Trophoblast cell (in vitro differentiated cells and primary cell): ENCODE results near the gene SLC35A2.
A peak's percentile ranks its signal among the peaks of the same experiment; 100 is the strongest.

Source experiments
- DNase-seq, 2 donors: peaks; one replicate each; pipeline ENCODE4 v3.0.0-alpha.2; 2016
- H2AFZ ChIP-seq: 2 replicates; pipeline ENCODE4 v1.6.1; 2013; ENCODE audit warnings: low read length, moderate library complexity, mild to moderate bottlenecking; ENCODE audit not compliant: insufficient read depth, poor library complexity
- H2AK5ac ChIP-seq: 2 replicates; pipeline ENCODE4 v1.6.1; 2013; ENCODE audit warnings: mild to moderate bottlenecking, low read length
- H2BK120ac ChIP-seq: 2 replicates; pipeline ENCODE4 v1.6.1; 2013; ENCODE audit warnings: low read length, mild to moderate bottlenecking, moderate library complexity; ENCODE audit not compliant: insufficient read depth, poor library complexity
- H2BK12ac ChIP-seq: 2 replicates; pipeline ENCODE4 v1.6.1; 2013; ENCODE audit warnings: mild to moderate bottlenecking, low read length, moderate library complexity
- H2BK5ac ChIP-seq: 2 replicates; pipeline ENCODE4 v1.6.1; 2013; ENCODE audit warnings: low read length, low read depth, moderate library complexity, mild to moderate bottlenecking; ENCODE audit not compliant: poor library complexity
- H3K14ac ChIP-seq: 2 replicates; pipeline ENCODE4 v1.6.1; 2013; ENCODE audit warnings: mild to moderate bottlenecking, low read length
- H3K18ac ChIP-seq: 2 replicates; pipeline ENCODE4 v1.6.1; 2013; ENCODE audit warnings: mild to moderate bottlenecking, low read length
- H3K23ac ChIP-seq: 2 replicates; pipeline ENCODE4 v1.6.1; 2013; ENCODE audit warnings: low read length
- H3K27ac ChIP-seq: 2 replicates; pipeline ENCODE4 v1.5.1; 2013; ENCODE audit warnings: low read depth, mild to moderate bottlenecking, inconsistent platforms, low read length, moderate library complexity
- H3K27me3 ChIP-seq: 2 replicates; pipeline ENCODE4 v1.6.1; 2013; ENCODE audit warnings: inconsistent platforms, mild to moderate bottlenecking, low read length, moderate library complexity; ENCODE audit not compliant: insufficient read depth
- H3K36me3 ChIP-seq, 2 experiments: 1 replicate in 1 of 2; 2 replicates in 1 of 2; pipeline ENCODE4 v1.6.1; 2013; ENCODE audit warnings: low read length in 2 of 2, mild to moderate bottlenecking in 2 of 2, moderate library complexity in 1 of 2; ENCODE audit not compliant: insufficient read depth in 2 of 2, control insufficient read depth in 1 of 2
- H3K4ac ChIP-seq: 2 replicates; pipeline ENCODE4 v1.6.1; 2013; ENCODE audit warnings: low read depth, mild to moderate bottlenecking, low read length, moderate library complexity
- H3K4me1 ChIP-seq, 2 experiments: 1 replicate in 1 of 2; 2 replicates in 1 of 2; pipeline ENCODE4 v1.6.1; 2013; ENCODE audit warnings: low read length in 2 of 2, mild to moderate bottlenecking in 2 of 2, moderate library complexity in 1 of 2; ENCODE audit not compliant: insufficient read depth in 2 of 2, control insufficient read depth in 1 of 2
- H3K4me2 ChIP-seq: 2 replicates; pipeline ENCODE4 v1.6.1; 2013; ENCODE audit warnings: inconsistent platforms, mild to moderate bottlenecking, low read length, moderate library complexity
- H3K4me3 ChIP-seq: 2 replicates; pipeline ENCODE4 v1.5.1; 2013; ENCODE audit warnings: mild to moderate bottlenecking, low read depth, low read length, inconsistent platforms
- H3K79me1 ChIP-seq: one replicate; pipeline ENCODE4 v1.6.1; 2013; ENCODE audit warnings: low read length
- H3K79me2 ChIP-seq: 2 replicates; pipeline ENCODE4 v1.6.1; 2013; ENCODE audit warnings: low read length, mild to moderate bottlenecking; ENCODE audit not compliant: control insufficient read depth, insufficient read depth, poor library complexity
- H3K9ac ChIP-seq: 2 replicates; pipeline ENCODE4 v1.6.1; 2013; ENCODE audit warnings: mild to moderate bottlenecking, low read length
- H3K9me3 ChIP-seq: 2 replicates; pipeline ENCODE4 v1.6.1; 2013; ENCODE audit warnings: low read depth, mild to moderate bottlenecking, control low read depth, inconsistent platforms, low read length; ENCODE audit not compliant: insufficient read depth
- H4K12ac ChIP-seq: 2 replicates; pipeline ENCODE4 v1.6.1; 2013; ENCODE audit warnings: low read depth, mild to moderate bottlenecking, low read length, moderate library complexity
- H4K8ac ChIP-seq: 2 replicates; pipeline ENCODE4 v1.6.1; 2013; ENCODE audit warnings: low read depth, mild to moderate bottlenecking, low read length, moderate library complexity
- H4K91ac ChIP-seq: one replicate; pipeline ENCODE4 v1.6.1; 2013; ENCODE audit warnings: low read depth, mild to moderate bottlenecking, low read length, moderate library complexity
- WGBS: extraction: QIAGEN DNeasy Blood & Tissue Kit; methylation state at CpG from one replicate; pipeline ENCODE4 v1.1.7; 2013; ENCODE audit warnings: missing lambda C conversion rate; ENCODE audit not compliant: insufficient read length, insufficient coverage; ENCODE audit errors: extremely low coverage; 5-methylcytosine and 5-hydroxymethylcytosine counted together

The SLC35A2 gene

GRCh38 chrX:48893556-48894348, 17.7 kb downstream of the SLC35A2 start:
- H3K36me3 ChIP-seq: peaks cover 9 to 14% of the 10 kb centered on the region in 2 experiments
- no peak overlapping the region for H2BK12ac ChIP-seq
- no peak for DNase-seq
- no peak overlapping the region for H3K14ac ChIP-seq
- H3K23ac ChIP-seq: no peak overlapping the region
- H3K27ac ChIP-seq: no peak overlapping the region
- H3K4me2 ChIP-seq: no peak overlapping the region
- no peak overlapping the region for H2BK120ac ChIP-seq
- H3K4me3 ChIP-seq: no peak overlapping the region
- peaks cover 14% of the 10 kb centered on the region for H3K79me1 ChIP-seq
- no peak overlapping the region for H4K12ac ChIP-seq
- H3K27me3 ChIP-seq: no peaks in the 10 kb centered on the region
- no CpG with 5 or more reads among the region's 16 CpGs for WGBS
- H2AFZ ChIP-seq: no peak overlapping the region
- H3K79me2 ChIP-seq: peaks cover 5% of the 10 kb centered on the region
- H3K9ac ChIP-seq: no peak overlapping the region
- no peak overlapping the region for H2BK5ac ChIP-seq
- no peaks in the 10 kb centered on the region for H3K9me3 ChIP-seq
- no peak overlapping the region for H4K8ac ChIP-seq
- H2AK5ac ChIP-seq: no peak overlapping the region
- H4K91ac ChIP-seq: no peak overlapping the region
- H3K18ac ChIP-seq: no peak overlapping the region
- H3K4ac ChIP-seq: no peak overlapping the region
- H3K4me1 ChIP-seq: peaks cover 6 to 12% of the 10 kb centered on the region in 2 experiments

DNA sequence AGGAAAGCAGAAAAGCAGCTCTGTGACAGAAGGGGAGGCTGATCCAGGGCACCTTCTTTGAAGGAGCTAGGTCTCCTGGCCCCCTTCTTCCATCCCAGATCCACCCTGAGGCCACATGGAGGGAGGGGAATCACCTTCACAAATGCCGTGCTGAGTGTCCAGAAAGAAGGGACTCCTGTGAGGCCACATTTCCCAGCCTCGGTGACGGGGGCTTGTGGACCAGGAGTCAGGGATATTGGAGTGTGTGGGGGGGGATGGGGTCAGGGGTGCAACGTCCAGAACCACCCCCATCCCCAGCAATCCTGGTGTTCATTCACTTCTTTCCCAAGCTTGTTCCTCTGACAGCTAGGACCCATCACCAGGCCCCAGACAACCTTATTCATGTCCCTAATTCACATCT, 18.6 kb downstream of the SLC35A2 start:
- Histone ChIP-seq H2AK5ac (no peak overlapping the region), H3K18ac (no peak overlapping the region), H3K9me3 (no peaks in the 10 kb centered on the region), H3K4me1 (peaks cover 6 to 9% of the 10 kb centered on the region in 2 experiments), H3K79me2 (peaks cover 4% of the 10 kb centered on the region), H4K12ac (no peak overlapping the region), H3K27ac (no peak overlapping the region), H2BK120ac (no peak overlapping the region), H4K8ac (no peak overlapping the region), H3K4ac (no peak overlapping the region), H3K23ac (no peak overlapping the region), H3K9ac (no peak overlapping the region), H2BK5ac (no peak overlapping the region), H3K27me3 (no peaks in the 10 kb centered on the region), H3K14ac (no peak overlapping the region), H3K4me3 (no peak overlapping the region), H2BK12ac (no peak overlapping the region), H3K4me2 (no peak overlapping the region), H2AFZ (no peak overlapping the region), H3K79me1 (peaks cover 10% of the 10 kb centered on the region), H4K91ac (no peak overlapping the region), H3K36me3 (peaks cover 9 to 14% of the 10 kb centered on the region in 2 experiments)
- WGBS: no CpG with 5 or more reads among the region's 4 CpGs
- no peak for DNase-seq

DNA sequence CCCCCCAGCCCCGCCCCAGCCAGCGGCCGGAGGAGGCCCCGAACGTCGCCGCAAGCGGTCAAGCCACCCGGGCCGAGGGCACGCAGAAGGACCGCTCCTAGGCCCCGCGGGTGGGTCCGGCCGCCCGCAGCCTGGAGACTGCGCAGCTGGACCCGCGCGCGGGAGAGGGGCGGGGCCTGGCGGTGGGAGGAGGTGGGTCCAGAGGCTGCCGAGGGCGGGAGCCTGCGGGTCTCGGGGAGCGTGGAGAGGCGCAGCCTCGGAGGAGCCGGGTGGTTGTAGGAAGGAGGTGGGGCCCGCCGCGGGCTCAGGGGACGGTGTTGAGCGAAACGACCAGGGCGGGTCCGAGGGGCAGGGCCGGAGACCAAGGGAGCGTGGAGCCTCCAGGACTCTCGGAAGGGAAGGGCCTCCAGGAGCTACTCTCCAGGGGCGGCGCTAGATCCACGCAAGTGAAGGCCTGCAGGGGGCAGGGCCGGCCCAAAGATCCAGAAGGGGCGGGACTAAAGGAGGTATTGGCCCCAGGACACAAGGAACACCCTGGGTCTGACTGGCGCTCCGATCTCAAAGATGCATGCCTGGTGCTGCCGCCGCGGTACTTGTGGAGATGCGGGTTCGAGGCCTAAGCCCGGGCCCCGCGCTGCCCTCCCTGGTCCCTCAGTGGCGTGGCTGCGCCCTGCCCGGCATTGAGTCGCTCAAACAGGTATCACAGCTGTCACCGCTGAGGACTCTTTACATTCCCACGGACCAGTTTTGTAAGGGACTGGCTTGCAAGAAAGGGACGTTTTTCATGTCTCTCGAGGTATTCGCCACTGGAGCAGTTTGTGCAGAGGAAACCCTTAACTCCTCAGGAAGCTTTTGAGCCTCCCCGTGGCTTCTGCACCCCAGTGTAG, 19.8 kb downstream of the SLC35A2 start:
- peak overlapping the region; percentile 71 for H4K91ac ChIP-seq
- H3K14ac ChIP-seq: peak overlapping the region; percentile 45
- no peak overlapping the region for H3K4ac ChIP-seq
- peak overlapping the region; percentile 75 for H4K12ac ChIP-seq
- peak; percentile 87 to 88 for DNase-seq
- peak overlapping the region; percentile 21 for H2BK5ac ChIP-seq
- peak overlapping the region; percentile 77 for H4K8ac ChIP-seq
- H3K4me1 ChIP-seq: peaks cover 6 to 8% of the 10 kb centered on the region in 2 experiments
- no CpG with 5 or more reads among the region's 68 CpGs for WGBS
- no peak overlapping the region for H3K18ac ChIP-seq
- H3K9ac ChIP-seq: no peak overlapping the region
- H2BK12ac ChIP-seq: no peak overlapping the region
- H3K27ac ChIP-seq: peak overlapping the region; percentile 53
- no peaks in the 10 kb centered on the region for H3K79me2 ChIP-seq
- peak overlapping the region; percentile 45 for H2AFZ ChIP-seq
- peak overlapping the region; percentile 86 for H3K4me2 ChIP-seq
- peak overlapping the region; percentile 68 for H3K4me3 ChIP-seq
- H3K9me3 ChIP-seq: no peaks in the 10 kb centered on the region
- H3K23ac ChIP-seq: no peak overlapping the region
- H2BK120ac ChIP-seq: peak overlapping the region; percentile 30
- H3K36me3 ChIP-seq: peaks cover 9 to 14% of the 10 kb centered on the region in 2 experiments
- peak overlapping the region; percentile 14 for H2AK5ac ChIP-seq
- peaks cover 5% of the 10 kb centered on the region for H3K79me1 ChIP-seq
- H3K27me3 ChIP-seq: no peaks in the 10 kb centered on the region

- H3K27ac ChIP-seq: no peak overlapping the region
- H2BK120ac ChIP-seq: peak overlapping the region; percentile 30
- no CpG with 5 or more reads among the region's 35 CpGs for WGBS
- peak overlapping the region; percentile 86 for H3K4me2 ChIP-seq
- H3K18ac ChIP-seq: no peak overlapping the region
- no peak for DNase-seq
- no peaks in the 10 kb centered on the region for H3K79me2 ChIP-seq
- no peak overlapping the region for H3K23ac ChIP-seq
- H3K14ac ChIP-seq: peak overlapping the region; percentile 45
- peak overlapping the region; percentile 63 for H3K4me3 ChIP-seq
- no peak overlapping the region for H2AK5ac ChIP-seq
- H3K9me3 ChIP-seq: no peaks in the 10 kb centered on the region
- peak overlapping the region; percentile 47 for H4K91ac ChIP-seq
- H3K27me3 ChIP-seq: no peaks in the 10 kb centered on the region
- no peak overlapping the region for H2BK12ac ChIP-seq
- peak overlapping the region; percentile 45 for H2AFZ ChIP-seq
- peaks cover 9 to 14% of the 10 kb centered on the region in 2 experiments for H3K36me3 ChIP-seq
- H2BK5ac ChIP-seq: no peak overlapping the region
- H3K79me1 ChIP-seq: peaks cover 5% of the 10 kb centered on the region
- no peak overlapping the region for H3K9ac ChIP-seq
- H3K4ac ChIP-seq: no peak overlapping the region
- peaks cover 6% of the 10 kb centered on the region in 2 experiments for H3K4me1 ChIP-seq
- H4K8ac ChIP-seq: peak overlapping the region; percentile 77
- H4K12ac ChIP-seq: no peak overlapping the region
These were observed 20.5 kb downstream of the SLC35A2 start for GRCh38 chrX:48890934-48891401.
